Fibroblast of skin of right quadriceps (primary cell): ENCODE measurements around the gene SLC35F3.

Experiments used
- DNase-seq: peaks from one replicate; pipeline ENCODE4 v3.0.0-alpha.2; 2013

The SLC35F3 gene

DNA sequence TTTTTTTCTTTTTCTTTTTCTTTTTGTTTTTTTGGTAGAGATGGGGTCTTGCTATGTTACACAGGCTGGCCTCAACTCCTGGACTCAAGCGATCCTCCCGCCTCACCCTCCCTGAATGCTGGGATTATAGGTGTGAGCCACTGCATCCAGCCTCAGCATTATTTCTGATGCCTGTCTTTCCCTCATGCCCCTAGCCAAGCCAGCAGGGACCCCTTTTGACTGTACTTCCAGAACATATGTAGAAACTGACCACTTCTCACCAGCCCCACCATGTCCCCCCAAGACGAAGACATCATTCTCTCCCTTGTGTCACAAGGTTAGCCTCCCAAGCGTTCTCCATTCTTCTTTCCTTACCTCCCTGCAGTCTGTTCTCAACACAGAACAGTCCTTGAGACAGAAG lies 360.8 kb downstream of the SLC35F3 start:
- no peak for DNase-seq

DNA sequence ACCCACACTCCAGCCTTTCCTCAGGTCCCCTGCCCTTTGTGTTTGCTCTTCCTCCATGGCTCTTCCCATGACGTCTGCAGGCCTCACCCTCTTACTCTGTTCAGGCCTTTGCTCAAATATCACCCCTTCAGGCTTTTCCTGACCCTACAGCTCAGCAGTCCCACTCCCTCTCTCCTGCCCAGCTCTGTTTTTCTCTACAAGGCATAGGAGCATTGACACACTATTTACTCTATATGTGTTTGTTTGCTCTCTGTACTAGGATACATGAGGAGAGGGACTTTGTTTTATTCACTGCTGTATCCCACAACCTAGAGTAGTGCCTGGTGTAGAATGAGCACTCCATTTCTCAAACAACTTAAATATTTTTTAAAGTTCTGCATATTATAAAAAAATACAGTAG lies 361.4 kb downstream of the SLC35F3 start:
- DNase-seq: no peak

DNA sequence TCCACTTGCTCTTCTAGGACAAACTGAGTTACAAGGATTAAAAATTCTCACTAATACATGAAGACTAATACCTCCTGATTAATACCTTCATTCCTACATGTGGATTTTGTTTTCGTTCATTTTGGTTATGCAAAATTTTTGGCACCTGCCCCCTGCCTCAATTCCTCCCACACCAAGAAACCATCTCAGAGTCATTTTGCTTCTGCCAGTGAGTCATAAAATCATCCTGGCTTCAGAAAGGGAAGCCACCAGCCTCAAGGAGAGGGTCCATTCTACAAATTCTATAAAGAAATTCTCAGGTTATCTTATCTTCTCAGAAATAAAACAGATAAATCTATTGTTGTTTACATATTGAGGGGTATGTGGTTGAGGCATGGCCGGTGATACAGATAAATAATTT lies 365.6 kb downstream of the SLC35F3 start:
- no peak for DNase-seq

DNA sequence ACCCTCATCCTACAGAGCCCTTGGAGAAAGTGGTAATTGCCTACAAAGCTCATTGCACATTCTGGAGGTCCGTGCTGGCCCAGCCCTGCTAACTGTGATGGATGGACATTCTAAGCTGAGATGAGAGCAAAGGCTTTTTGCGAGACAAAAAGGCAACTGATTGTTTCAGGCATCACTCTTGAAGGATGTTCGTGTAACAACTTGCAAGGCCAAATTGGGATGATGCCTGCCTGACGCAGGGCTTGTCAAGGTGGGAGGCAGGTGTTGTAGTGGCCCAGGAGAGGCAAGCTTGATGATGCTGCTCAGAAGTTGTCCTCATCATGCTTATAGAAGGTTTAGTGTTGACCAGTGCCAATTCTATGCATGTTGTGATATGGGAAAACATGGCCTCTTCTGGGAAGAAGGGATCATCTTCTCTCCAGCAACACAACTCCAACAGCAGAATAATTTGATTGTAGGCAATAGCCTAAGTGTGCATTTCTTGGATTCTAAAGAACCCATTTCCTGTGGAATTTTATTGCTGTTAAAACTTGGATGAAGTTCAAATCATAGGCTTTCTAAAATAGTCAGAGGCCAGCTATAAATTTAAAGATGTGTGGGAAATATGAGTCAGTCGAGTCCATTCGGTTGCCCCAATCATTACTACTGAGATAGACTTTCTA lies 366.2 kb downstream of the SLC35F3 start:
- DNase-seq: peak; percentile 2

DNA sequence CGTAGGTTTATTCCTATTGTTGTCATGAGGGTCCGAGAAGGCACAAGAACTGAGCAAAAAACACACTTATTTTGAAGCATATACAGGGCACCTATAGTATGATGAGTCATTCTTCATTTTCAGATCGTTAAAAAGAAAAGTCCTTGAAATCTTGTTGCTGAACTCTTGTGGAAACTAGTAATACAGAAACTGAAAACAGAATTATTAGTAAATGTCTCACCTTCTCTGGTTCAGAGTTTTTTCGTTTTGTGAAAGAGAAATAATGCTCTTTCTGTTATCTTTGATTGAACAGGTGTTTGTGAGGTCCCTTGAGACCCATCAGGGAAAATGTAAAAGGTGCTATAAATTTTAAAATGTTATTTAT lies 366.7 kb downstream of the SLC35F3 start:
- no peak for DNase-seq

DNA sequence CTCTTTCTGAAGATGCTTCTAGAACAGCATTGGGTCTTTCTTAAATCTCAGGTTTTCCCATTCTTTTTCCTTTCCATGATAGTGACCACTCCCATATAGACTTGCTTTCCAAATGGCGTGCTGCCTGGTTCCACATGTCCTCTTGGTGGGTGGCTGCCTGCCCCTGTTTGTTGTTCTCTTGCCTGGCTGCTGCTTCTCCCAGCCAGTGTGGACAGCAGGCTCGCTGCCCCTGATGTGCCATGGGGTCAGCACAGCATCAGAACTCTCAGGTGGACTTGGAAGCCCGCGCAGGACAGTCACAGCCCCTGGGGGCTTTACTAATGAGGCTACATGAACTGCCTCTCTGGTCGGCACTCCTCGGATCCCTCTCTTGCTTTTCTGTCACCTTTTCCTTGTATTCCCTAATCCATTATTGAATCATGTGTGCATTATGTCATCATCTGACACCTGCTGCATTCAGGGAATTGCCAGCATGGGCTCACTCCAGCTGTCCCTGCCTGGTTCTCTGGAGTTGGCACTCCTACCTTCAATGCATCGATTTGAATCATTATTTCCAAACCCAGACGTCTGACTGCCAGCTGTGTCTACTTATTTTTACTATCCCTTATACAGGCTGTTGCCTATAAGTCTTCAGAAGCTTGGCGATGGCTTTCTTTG lies 368.3 kb downstream of the SLC35F3 start:
- DNase-seq: no peak

DNA sequence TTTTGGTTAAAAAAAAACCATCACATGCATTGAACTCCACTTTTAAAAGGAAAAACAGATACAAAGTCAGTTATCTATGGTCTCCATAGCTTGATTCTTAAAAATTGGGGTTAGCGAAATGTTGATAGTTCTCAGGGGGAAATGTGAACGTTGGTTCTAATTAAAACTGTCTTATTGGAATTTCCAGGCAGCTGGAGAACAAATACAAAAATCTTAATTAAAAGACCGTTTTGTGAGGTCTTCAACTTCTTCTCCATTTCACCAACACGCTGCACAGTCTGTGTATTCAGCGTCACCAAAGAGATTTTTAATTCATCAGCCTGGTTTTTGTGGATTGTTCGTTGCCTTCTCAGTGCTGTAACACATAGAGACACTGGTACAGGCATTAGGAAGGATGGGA lies 369.5 kb downstream of the SLC35F3 start:
- DNase-seq: no peak

DNA sequence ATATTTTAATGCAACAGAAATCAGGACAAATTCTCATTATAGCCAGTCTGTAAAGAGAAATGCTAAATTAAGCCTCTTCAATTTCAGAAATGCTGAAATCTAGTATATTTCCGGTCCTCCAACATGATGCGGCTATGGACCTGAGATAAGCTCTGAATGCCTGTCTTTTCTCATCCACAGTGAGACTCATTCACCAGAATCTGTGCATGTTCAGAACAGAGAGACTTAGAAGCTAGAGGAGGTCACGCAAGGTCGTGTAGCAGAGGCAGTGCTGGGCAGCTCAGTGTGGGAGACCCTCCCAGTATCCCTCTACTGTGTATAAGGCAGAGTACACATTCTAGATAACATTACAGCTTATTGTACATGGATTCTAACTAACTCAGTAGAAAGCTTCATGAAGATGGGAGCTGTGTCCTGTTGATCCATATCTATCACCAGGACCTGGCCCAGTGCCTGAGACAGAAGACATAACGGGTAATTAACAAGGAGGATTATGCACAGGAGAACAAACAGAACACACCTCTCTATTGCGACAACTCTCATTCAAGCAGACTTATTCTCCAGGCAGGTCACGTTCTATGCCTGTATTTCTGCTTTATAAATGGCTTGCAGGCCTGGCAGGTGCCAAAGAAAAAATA lies 371.8 kb downstream of the SLC35F3 start:
- no peak for DNase-seq

DNA sequence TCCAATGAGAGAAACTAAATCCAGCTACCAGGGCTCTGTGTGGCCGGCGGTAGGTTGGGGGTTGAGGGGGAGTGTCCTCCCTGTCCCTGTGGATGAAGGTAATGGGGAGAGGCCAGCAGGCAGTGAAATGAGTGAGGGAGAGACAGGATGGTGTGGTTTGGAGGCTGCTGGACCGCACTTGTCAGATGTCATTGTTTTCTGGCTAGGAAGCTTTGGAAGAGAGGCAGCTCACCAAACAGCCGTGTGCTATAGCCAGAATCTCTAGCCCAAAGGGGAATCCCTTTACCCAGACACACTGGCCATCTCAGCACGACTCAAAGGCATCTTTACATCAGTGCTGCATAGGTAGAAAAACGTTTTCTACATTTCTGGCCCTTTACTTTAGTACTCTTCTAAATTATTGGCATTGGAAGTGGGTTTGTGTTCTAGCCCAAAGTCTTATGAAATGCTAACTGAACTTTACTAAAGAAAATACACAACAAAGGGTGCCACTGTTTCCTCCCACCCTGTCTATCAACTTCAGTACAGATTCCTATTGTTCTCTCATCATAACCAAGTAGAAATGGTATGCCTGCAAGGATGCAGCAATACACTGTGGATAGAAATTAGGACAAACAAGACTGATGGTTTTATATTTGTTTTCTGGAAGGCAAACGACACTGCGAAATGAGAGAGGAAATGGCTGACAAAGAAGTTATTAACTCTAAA lies 372.8 kb downstream of the SLC35F3 start:
- DNase-seq: no peak

DNA sequence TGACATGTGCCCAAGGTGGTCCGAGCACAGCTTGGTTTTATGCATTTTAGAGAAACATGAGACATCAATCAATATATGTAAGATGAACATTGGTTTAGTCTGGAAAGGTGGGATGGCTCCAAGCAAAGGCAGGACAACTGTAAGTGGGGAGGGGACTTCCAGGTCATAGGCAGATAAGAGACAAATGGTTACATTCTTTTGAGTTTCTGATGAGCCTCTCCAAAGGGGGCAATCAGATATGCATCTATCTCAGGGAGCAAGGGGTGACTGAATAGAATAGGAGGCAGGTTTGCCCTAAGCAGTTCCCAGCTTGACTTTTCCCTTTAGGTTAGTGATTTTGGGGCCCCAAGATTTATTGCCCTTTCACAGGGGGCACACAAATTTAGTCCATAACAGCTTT lies 374.5 kb downstream of the SLC35F3 start:
- DNase-seq: no peak

DNA sequence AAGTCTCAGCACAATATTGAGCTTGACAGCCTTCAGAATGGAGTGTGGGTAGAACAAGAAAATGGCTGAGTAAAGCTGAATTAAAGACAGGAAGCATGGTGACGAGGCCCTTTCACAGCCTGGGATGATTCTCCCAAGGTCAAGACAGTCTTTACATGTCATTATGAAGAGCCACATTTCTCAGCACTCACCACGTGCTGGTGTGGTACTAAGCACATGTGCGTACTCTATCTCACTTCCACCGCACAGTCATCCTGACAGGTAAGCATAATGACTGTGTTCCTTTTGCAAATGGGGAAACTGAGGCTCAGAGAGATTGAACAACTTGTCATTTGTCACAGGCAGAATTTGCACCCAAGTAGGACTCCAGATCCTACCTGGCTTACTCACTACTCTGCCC lies 376.0 kb downstream of the SLC35F3 start:
- no peak for DNase-seq

DNA sequence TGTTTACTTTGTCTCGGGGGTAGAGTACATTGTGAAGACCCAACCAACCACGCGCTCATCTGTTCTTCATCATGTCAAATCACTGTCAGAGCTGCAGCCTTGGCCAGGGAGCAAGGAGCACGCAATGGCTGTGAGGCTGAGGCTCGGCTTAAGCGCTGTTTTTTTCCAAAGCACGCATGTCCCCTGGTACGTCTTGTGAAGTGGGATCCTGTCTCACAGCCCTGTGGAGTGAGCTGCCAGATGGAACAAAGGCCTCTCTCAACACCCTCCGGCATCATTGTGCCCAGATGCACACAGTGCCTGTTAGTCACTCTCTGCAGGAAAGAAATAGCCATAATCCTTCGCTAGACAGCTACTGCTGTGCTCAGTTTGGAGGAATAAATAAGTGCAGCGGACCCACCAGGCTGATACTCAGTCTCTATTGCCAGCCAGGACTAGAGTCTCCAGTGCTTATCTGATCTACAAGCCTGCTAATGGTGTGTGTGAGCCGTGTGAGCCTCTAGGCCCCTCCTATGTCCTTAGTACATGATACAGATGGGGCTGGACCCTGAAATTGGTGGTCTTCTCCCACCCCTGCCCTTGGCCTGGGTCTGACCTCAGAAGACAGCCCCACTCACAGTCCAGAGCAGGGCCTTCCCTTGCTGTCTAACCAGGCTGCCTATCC lies 377.5 kb downstream of the SLC35F3 start:
- no peak for DNase-seq

DNA sequence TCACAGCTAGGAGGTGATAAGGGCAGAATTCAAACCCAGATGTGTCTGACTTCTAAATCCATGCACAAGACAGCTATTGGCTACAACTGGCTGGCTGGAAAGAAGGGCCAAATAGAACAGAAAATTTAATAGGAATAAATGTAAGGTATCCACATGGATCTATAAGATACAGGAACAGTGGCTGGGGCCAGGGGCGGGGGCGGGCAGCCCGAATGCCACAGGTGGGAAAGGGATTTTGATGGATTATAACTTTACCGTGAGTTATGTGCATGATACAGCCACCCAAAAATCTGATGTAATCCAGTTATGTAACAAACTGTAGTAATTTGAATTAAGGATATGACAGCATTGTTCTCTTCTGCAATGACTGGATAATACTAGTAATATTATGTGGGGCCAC lies 381.7 kb downstream of the SLC35F3 start:
- no peak for DNase-seq

DNA sequence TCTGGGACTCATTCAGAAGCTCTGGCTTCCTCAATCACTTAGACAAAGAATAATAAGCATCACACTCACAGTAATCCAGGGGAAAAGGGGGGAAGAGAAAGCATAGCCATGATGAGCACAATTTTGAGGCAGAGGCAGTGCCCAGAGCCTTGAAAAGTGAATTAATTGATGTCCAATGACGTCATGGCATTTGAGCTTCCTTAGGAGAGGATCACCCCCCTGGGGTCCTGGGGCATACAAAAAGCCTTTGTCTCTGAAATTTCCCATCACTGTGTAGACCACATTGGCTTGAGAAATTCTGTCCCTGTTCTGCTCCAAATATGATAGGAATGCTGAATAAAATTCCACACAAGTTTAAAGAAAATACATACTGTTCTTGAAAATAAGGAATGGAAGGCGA lies 384.5 kb downstream of the SLC35F3 start:
- DNase-seq: no peak

DNA sequence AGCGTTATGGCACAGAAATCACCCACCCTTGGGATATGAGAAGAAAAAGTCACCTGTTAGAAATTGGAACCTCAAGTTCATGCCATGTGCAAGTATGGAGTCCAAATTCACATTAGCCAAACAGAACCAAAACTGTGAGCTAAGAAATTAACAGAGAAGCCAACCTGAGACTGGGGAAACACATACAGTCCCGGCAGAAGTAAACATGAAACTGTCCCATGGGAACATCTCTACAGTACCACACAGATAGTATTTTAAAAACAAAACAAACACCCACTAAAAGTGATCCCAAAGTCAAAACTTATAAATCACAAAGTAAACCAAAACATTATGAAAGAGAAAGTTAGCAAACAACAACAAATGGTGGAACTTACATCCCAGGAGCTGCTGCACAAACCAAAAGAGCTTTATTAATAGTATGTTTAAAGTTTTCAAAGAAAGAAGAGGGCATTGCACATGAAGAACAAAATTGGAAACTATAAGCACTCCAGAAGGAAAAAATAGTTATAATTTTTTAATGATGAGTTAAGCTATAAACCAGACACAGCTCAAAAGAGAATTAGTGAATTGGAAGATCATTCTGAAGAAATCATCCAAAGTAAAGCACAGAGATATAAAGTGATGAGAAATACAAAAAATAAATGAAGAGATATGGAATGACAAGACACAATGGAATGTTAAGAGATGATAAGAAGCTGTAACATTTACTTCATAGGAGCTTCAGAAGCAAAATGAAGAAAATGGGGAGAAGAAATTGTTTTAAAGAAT lies 385.2 kb downstream of the SLC35F3 start:
- DNase-seq: no peak

DNA sequence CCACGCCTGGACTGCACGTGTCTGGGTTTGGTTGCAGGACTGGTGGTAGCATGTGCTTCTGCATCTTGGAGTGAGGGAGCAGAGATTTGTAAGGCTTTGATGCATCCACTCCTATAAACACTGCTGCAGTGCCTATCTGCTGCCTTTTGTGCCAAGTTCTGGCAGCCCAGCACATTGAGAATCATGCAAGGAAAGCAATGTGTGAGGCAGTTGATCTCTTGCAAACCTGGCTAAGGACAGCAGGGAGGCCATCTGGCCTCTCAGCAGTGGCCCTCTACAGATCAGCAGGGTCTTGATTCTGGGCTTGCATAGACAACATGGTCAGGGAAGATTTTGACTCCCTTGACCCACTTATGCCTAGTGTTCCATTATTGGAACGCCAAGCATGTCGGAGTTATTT lies 387.5 kb downstream of the SLC35F3 start:
- DNase-seq: no peak

DNA sequence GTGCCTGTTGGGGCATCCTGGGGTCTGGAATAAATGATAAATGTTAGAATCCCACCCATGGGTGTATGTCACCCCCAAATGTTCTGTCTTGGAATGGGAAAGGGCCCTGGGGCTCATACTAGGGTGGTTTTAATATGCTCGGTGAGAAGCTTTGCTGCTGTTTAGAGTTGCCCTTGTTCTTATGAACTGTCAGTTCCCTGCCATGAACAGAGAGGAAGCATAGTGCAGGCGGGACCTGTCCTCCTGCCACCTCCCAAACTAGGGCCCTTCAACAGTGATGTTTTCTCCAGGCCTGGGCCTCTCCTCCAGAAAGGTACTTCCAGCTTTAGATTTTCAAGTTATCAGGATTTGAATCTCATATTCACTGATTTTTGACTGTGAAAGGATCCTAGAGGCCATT lies 388.1 kb downstream of the SLC35F3 start:
- no peak for DNase-seq

DNA sequence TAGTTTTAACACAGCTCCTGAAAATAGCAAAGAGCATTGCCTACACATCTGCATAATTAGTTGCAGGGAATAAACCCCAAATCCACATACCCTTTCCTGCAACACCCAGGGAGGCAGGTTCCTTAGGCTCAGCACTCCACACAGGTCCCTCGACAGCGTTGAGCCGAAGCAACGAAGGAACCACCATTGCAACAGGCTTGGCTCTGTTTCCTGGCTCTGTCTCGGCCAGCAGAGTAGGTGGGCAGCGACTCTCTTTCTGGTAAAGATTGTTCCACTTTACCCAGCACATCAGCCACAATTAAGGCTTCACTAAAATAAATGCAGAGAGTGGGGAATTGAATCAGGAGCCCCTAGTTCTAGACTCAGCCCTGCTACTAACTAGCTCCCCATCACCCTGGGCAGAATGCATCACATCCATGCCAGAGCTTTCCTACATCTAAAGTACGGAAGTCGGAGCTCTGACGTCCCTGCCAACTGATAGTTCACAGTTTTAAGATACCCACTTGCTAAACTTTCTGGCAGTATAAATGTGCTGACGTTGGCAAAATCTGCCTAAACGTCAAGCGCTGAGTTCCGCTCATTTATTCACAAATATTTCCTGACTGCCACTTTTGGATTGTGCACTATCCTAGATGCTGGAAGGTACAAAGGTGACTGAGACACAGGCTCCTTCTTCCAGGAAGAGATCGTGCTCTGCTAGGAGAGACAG lies 389.8 kb downstream of the SLC35F3 start:
- DNase-seq: no peak

DNA sequence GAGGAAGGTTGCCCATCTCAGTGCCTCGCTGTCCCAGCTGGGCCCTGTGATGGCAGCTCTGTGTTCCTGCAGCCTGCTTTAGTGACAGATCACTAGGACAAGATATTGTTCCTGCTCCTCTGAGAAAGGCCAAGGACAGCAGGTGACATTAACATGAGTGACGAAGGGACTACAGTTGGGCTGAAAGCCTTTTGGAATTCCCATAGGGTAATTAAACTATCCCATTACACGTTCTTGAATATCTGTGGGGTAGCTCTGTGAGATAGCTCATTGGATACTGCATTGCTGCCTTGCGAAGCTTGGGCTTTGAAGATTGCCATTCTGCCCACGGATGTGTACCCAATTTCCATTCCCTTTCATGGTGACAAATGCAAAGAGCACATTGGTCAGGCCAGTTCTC lies 390.6 kb downstream of the SLC35F3 start:
- DNase-seq: no peak

DNA sequence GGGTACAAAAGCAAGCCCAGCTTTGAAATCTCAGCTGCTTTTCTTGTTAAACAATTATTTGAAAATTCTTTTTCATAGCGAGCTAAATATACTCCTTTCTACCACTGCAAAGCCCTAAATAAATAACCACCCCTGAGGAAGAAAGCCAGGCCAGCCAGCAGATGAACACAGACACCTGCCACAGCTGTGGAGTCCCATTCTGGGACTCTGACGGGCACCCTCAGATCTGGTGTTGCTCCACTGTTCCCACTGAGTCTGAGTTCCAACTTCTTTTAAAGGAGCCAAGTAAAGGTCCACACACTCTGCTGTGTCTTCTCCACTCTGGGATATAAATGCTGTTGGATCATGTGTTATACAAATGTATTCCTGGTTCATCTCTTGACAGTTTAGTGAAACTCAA lies 391.1 kb downstream of the SLC35F3 start:
- no peak for DNase-seq

DNA sequence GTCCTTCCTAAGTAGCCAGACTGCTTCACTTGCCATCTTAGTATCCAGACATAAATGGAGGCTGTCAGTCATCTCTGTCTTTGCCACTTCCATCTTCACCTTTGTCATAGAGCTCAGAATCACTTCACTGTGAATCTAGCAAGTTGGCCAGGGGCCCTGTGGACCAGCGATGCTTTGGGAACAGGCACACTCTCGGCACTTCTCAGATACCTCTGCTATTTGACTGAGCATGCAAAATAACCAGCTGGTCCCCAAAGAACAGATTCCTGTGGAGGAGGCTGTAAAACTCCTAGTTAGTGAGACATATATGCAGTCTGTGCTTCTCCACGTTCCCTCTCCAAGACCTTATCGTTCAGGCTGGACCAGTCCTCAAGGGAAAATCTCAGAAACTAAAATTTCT lies 392.0 kb downstream of the SLC35F3 start:
- no peak for DNase-seq

DNA sequence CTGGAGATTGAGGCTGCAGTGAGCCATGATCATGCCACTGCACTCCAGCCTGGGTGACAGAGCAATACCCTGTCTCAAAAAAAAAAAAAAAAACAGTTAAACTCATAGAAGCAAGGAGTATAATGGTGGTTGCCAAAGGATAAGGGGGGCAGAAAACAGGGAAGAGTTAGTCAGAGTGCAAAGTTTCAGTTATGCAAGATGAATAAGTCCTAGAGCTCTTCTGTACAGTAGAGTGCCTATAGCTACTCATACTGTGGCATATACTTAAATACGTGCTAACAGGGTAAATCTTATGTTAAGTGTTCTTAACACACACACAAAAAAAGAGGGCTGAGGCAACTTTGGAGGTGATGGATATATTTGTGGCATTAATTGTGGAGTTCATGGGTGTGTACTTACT lies 393.2 kb downstream of the SLC35F3 start:
- no peak for DNase-seq
